Esophagus squamous epithelium (tissue), 5 donors: ENCODE measurements around the gene KHK. TPM values are rescaled to one million over a fixed set of nuclear protein-coding genes. Genes with fewer than 3 reads are reported as not detected.

Experiments used
- DNase-seq: peaks from one replicate; lab custom pipeline; 2025; lab: John Stamatoyannopoulos, UW
- H3K27ac ChIP-seq, 4 donors: fragments of 200-600 bp; sonication (generic); one replicate each; pipeline ENCODE4 v1.5.1; 2016 to 2019; ENCODE audit warnings: mild to moderate bottlenecking in 1 of 4
- H3K27me3 ChIP-seq, 4 donors: fragments of 200-600 bp; sonication (generic); 1 replicate in 3 of 4; 2 replicates in 1 of 4; pipeline versions ENCODE4 v1.5.1 to v1.6.0; 2017 to 2021; ENCODE audit warnings: antibody characterized with exemption in 1 of 4
- H3K36me3 ChIP-seq, 3 donors: fragments of 200-600 bp; sonication (generic); one replicate each; pipeline ENCODE4 v1.5.1; 2016 to 2019
- H3K4me1 ChIP-seq, 3 donors: fragments of 200-600 bp; sonication (generic); one replicate each; pipeline ENCODE4 v1.5.1; 2017 to 2019
- H3K4me3 ChIP-seq, 4 donors: fragments of 200-600 bp; sonication (generic); 1 replicate in 3 of 4; 2 replicates in 1 of 4; pipeline ENCODE4 v1.5.1; 2016 to 2019; ENCODE audit warnings: mild to moderate bottlenecking in 2 of 4, moderate library complexity in 1 of 4
- H3K9me3 ChIP-seq, 3 donors: fragments of 200-600 bp; sonication (generic); one replicate each; pipeline ENCODE4 v1.5.1; 2016 to 2019
- POLR2A ChIP-seq, 4 donors: fragments of 450-650 bp; IDR thresholded peaks; one replicate each; pipeline ENCODE4 v1.6.1; 2017; ENCODE audit warnings: antibody characterized with exemption in 4 of 4, mild to moderate bottlenecking in 4 of 4, moderate library complexity in 3 of 4
- WGBS, 2 donors: methylation state at CpG; one replicate each; pipeline ENCODE4 v1.1.5; 2018; 5-methylcytosine and 5-hydroxymethylcytosine counted together
- intact Hi-C: fragments of 100-400 bp; cut with DNase I; formaldehyde crosslinking; loops from one replicate; pipeline ENCODE4 v1.15.0; 2022
- total RNA-seq, 4 donors: library from RNA; depleted of rRNA; stranded (reverse); fragments of >200 nt; gene quantifications; one replicate each; pipeline ENCODE4 v1.1.0, GENCODE V29; 2016
- TF ChIP-seq, protein P1 (sequence below), 6 experiments: fragments of 450-650 bp in 4 of 6; fragments of 200-600 bp in 2 of 6; sonication (generic) in 2 of 6; IDR thresholded peaks; one replicate each; pipeline ENCODE4 v1.5.1; 2016 to 2019; ENCODE audit warnings: antibody characterized with exemption in 6 of 6, mild to moderate bottlenecking in 4 of 6, moderate library complexity in 4 of 6
- donor health status: DM: yes; HTN: yes; CAD: no.

The KHK gene
- total RNA-seq, 4 donors from 2014 or later = 1.3 to 1.9 (median 1.4) TPM

GRCh38 chr2:27053321-27053720 is 33.3 kb upstream of the KHK start:
- no peak for TF ChIP-seq POLR2A (IDR thresholded peaks at IDR 0.05)
- TF ChIP-seq, protein P1, sequence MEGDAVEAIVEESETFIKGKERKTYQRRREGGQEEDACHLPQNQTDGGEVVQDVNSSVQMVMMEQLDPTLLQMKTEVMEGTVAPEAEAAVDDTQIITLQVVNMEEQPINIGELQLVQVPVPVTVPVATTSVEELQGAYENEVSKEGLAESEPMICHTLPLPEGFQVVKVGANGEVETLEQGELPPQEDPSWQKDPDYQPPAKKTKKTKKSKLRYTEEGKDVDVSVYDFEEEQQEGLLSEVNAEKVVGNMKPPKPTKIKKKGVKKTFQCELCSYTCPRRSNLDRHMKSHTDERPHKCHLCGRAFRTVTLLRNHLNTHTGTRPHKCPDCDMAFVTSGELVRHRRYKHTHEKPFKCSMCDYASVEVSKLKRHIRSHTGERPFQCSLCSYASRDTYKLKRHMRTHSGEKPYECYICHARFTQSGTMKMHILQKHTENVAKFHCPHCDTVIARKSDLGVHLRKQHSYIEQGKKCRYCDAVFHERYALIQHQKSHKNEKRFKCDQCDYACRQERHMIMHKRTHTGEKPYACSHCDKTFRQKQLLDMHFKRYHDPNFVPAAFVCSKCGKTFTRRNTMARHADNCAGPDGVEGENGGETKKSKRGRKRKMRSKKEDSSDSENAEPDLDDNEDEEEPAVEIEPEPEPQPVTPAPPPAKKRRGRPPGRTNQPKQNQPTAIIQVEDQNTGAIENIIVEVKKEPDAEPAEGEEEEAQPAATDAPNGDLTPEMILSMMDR (IDR thresholded peaks at IDR 0.05) = no peak
- Histone ChIP-seq H3K27ac (peak overlapping the region in 2 of 4 donors; percentile 92 to 96), H3K36me3 (peaks cover 9 to 51% (median 15%) of the 10 kb centered on the region in 3 donors), H3K9me3 (no peaks in the 10 kb centered on the region), H3K4me3 (no peak overlapping the region), H3K27me3 (no peaks in the 10 kb centered on the region), H3K4me1 (peaks cover 11 to 34% (median 13%) of the 10 kb centered on the region in 3 donors)
- intact Hi-C loops = no loop called here
- 78% methylated on average over 11 of the region's 11 CpGs for WGBS, 2 donors
- DNase-seq = no peak

DNA sequence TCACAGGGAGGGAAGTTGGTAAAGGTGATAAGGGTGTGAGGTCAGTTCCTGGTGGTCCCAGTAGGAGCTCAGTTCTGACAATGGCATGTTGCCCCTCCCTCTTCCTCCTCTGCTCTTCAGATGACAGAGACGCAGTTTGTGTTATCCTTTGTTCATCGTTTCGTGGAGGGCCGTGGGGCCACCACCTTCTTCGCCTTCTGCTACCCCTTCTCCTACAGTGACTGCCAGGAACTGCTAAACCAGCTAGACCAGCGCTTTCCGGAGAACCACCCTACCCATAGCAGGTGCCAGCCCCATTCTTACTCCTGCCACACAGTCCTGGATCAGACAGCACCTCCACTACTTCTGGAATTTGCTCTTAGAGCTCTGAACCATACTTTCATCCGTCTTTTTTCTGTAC is 32.8 kb upstream of the KHK start:
- Histone ChIP-seq H3K9me3 (no peaks in the 10 kb centered on the region), H3K27ac (peak overlapping the region in 1 of 4 donors; percentile 92), H3K36me3 (peaks cover 9 to 55% (median 15%) of the 10 kb centered on the region in 3 donors), H3K27me3 (no peaks in the 10 kb centered on the region), H3K4me3 (no peak overlapping the region), H3K4me1 (peaks cover 11 to 34% (median 13%) of the 10 kb centered on the region in 3 donors)
- DNase-seq = no peak
- TF ChIP-seq, protein P1 (IDR thresholded peaks at IDR 0.05) = no peak
- TF ChIP-seq POLR2A (IDR thresholded peaks at IDR 0.05) = no peak
- intact Hi-C loops = no loop called here
- WGBS, 2 donors = 81 to 88% methylated on average over 8 of the region's 8 CpGs

DNA sequence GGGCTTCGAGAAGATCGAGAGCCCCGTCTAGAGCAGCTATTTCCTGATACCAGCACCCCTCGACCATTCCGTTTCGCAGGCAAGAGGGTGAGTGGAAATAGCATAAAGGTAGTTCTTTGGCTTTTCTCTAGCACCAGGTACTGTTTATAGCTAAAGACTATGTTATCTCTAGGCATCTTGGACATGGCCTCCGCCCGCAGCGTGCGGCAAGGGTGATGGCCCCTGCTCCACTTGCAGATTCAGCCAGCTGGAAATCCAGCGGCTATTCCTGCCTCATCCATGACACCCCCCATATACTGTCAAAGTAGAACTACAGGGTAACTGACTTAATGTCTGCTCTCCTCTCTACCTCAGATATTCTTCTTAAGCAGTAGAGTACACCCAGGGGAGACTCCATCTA is 31.9 kb upstream of the KHK start:
- Histone ChIP-seq H3K27ac (peak overlapping the region in 1 of 4 donors; percentile 8), H3K36me3 (peaks cover 9 to 65% (median 15%) of the 10 kb centered on the region in 3 donors), H3K9me3 (no peaks in the 10 kb centered on the region), H3K27me3 (no peaks in the 10 kb centered on the region), H3K4me1 (peaks cover 6 to 26% (median 10%) of the 10 kb centered on the region in 3 donors), H3K4me3 (no peak overlapping the region)
- 94 to 97% methylated on average over 11 of the region's 11 CpGs for WGBS, 2 donors
- TF ChIP-seq, protein P1 (IDR thresholded peaks at IDR 0.05) = no peak
- no peak for TF ChIP-seq POLR2A (IDR thresholded peaks at IDR 0.05)
- DNase-seq = no peak
- intact Hi-C loops = no loop called here

GRCh38 chr2:27057184-27057583 is 29.4 kb upstream of the KHK start:
- TF ChIP-seq, protein P1 (IDR thresholded peaks at IDR 0.05) = no peak
- no peak for TF ChIP-seq POLR2A (IDR thresholded peaks at IDR 0.05)
- Histone ChIP-seq H3K27ac (no peak overlapping the region), H3K4me3 (no peak overlapping the region), H3K4me1 (peaks cover 2 to 11% (median 3%) of the 10 kb centered on the region in 3 donors), H3K27me3 (no peaks in the 10 kb centered on the region), H3K36me3 (peaks cover 9 to 85% (median 15%) of the 10 kb centered on the region in 3 donors), H3K9me3 (no peaks in the 10 kb centered on the region)
- intact Hi-C loops = no loop called here
- DNase-seq = no peak
- 92 to 93% methylated on average over 5 to 6 of the region's 6 CpGs for WGBS, 2 donors

DNA sequence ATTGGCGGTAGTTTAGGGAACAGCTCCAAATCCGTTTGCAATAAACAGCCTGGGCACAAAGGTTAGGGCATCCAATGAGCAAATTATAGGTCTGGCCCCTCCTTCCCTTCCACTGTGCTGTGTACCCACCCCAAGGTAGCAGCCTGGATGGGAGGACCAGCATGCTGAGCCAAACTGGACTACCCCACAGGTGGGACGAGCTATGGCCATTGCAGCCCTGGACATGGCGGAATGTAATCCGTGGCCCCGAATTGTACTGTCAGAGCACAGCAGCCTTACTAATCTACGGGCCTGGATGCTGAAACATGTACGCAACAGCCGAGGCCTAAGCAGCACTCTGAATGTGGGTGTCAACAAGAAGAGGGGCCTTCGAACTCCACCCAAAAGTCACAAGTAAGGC is 28.4 kb upstream of the KHK start:
- DNase-seq = no peak
- 90 to 94% methylated on average over 8 of the region's 10 CpGs for WGBS, 2 donors
- no peak for TF ChIP-seq POLR2A (IDR thresholded peaks at IDR 0.05)
- TF ChIP-seq, protein P1 (IDR thresholded peaks at IDR 0.05) = no peak
- Histone ChIP-seq H3K4me1 (peaks cover 0 to under 1% (median 0%) of the 10 kb centered on the region in 3 donors), H3K36me3 (peaks cover 9 to 93% (median 15%) of the 10 kb centered on the region in 3 donors), H3K9me3 (no peaks in the 10 kb centered on the region), H3K4me3 (no peak overlapping the region), H3K27ac (no peak overlapping the region), H3K27me3 (no peaks in the 10 kb centered on the region)
- intact Hi-C loops = no loop called here
